22Rv1 (cell line): Measurements from ENCODE around the gene OTOF.

Experiments used
- H3K27ac ChIP-seq: fragments of 450-650 bp; 2 replicates; pipeline ENCODE4 v1.5.1; 2017
- CTCF ChIP-seq: fragments of 450-650 bp; IDR thresholded peaks from 2 replicates; pipeline ENCODE4 v1.5.1; 2017; ENCODE audit warnings: mild to moderate bottlenecking
- ZFX ChIP-seq: fragments of 450-650 bp; IDR thresholded peaks from 2 replicates; pipeline ENCODE4 v1.6.1; 2017; ENCODE audit warnings: antibody characterized with exemption, borderline replicate concordance

OTOF gene

GRCh38 chr2:26521054-26521912 lies 43.4 kb upstream of the OTOF start:
- no peak overlapping the region for H3K27ac ChIP-seq
- peak; percentile 41 for TF ChIP-seq CTCF
- no peak for TF ChIP-seq ZFX

- TF ChIP-seq ZFX (no peak), CTCF (no peak)
- no peak overlapping the region for H3K27ac ChIP-seq
These were observed 42.2 kb upstream of the OTOF start for GRCh38 chr2:26520148-26520449.

- H3K27ac ChIP-seq, result no peak overlapping the region
- no peak for TF ChIP-seq ZFX
- no peak for TF ChIP-seq CTCF
These were observed 41.6 kb upstream of the OTOF start for GRCh38 chr2:26519396-26520147.

- TF ChIP-seq CTCF (no peak), ZFX (no peak)
These were observed 38.9 kb upstream of the OTOF start for GRCh38 chr2:26516781-26517180.

GRCh38 chr2:26516246-26516645 lies 38.3 kb upstream of the OTOF start:
- no peak for TF ChIP-seq ZFX
- TF ChIP-seq CTCF, result no peak
- H3K27ac ChIP-seq, result no peak overlapping the region

More at GRCh38 chr2:26516781-26517180, 38.9 kb upstream of the OTOF start:
- no peak overlapping the region for H3K27ac ChIP-seq

- TF ChIP-seq ZFX (no peak), CTCF (no peak)
- no peak overlapping the region for H3K27ac ChIP-seq
These were observed 37.8 kb upstream of the OTOF start for GRCh38 chr2:26515771-26516170.

- H3K27ac ChIP-seq, result no peak overlapping the region
- TF ChIP-seq CTCF (no peak), ZFX (no peak)
These were observed 36.1 kb upstream of the OTOF start for GRCh38 chr2:26514045-26514444.
